Stomach smooth muscle (tissue), 2 donors: ENCODE measurements around the gene ANKFN1.

ENCODE experiments used
- H3K27ac ChIP-seq: one replicate; pipeline ENCODE4 v1.7.0; 2013; ENCODE audit warnings: mild to moderate bottlenecking, low read length, inconsistent platforms
- H3K27me3 ChIP-seq, 2 donors: one replicate each; pipeline ENCODE4 v1.7.0; 2013; ENCODE audit warnings: low read length in 2 of 2; ENCODE audit not compliant: insufficient read depth in 2 of 2, control insufficient read depth in 1 of 2
- H3K36me3 ChIP-seq, 2 donors: one replicate each; pipeline ENCODE4 v1.7.0; 2013; ENCODE audit warnings: low read length in 2 of 2; ENCODE audit not compliant: control insufficient read depth in 2 of 2, insufficient read depth in 2 of 2
- H3K4me1 ChIP-seq: one replicate; pipeline ENCODE4 v1.7.0; 2013; ENCODE audit warnings: low read length; ENCODE audit not compliant: control insufficient read depth, insufficient read depth
- H3K4me3 ChIP-seq, 2 donors: one replicate each; pipeline ENCODE4 v1.7.0; 2013; ENCODE audit warnings: low read length in 2 of 2
- H3K9ac ChIP-seq, 2 donors: one replicate each; pipeline ENCODE4 v1.7.0; 2013; ENCODE audit warnings: low read length in 2 of 2, mild to moderate bottlenecking in 1 of 2
- H3K9me3 ChIP-seq, 2 donors: one replicate each; pipeline ENCODE4 v1.7.0; 2013; ENCODE audit warnings: low read length in 2 of 2; ENCODE audit not compliant: control insufficient read depth in 2 of 2
- donor health status: healthy.
- donor health status: Pancreatic carcinoma.

The ANKFN1 gene

GRCh38 chr17:56169621-56170020 lies 16.3 kb downstream of the ANKFN1 start:
- no peaks in the 10 kb centered on the region for H3K36me3 ChIP-seq
- H3K4me1 ChIP-seq = peaks cover 30% of the 10 kb centered on the region
- no peak overlapping the region for H3K9ac ChIP-seq
- H3K27ac ChIP-seq = no peak overlapping the region
- H3K27me3 ChIP-seq = no peaks in the 10 kb centered on the region
- H3K9me3 ChIP-seq = no peaks in the 10 kb centered on the region
- H3K4me3 ChIP-seq = no peak overlapping the region

GRCh38 chr17:56171186-56171959 lies 18.1 kb downstream of the ANKFN1 start:
- no peaks in the 10 kb centered on the region for H3K9me3 ChIP-seq
- no peaks in the 10 kb centered on the region for H3K36me3 ChIP-seq
- peaks cover 38% of the 10 kb centered on the region for H3K4me1 ChIP-seq
- H3K27ac ChIP-seq = peak overlapping the region; percentile 46
- no peak overlapping the region for H3K9ac ChIP-seq
- H3K4me3 ChIP-seq = no peak overlapping the region
- no peaks in the 10 kb centered on the region for H3K27me3 ChIP-seq

GRCh38 chr17:56172517-56172982 lies 19.3 kb downstream of the ANKFN1 start:
- H3K36me3 ChIP-seq = no peaks in the 10 kb centered on the region
- no peaks in the 10 kb centered on the region for H3K9me3 ChIP-seq
- H3K4me3 ChIP-seq = no peak overlapping the region
- H3K27me3 ChIP-seq = no peaks in the 10 kb centered on the region
- no peak overlapping the region for H3K9ac ChIP-seq
- H3K4me1 ChIP-seq = peaks cover 41% of the 10 kb centered on the region
- H3K27ac ChIP-seq = peak overlapping the region; percentile 46

- H3K9ac ChIP-seq = no peak overlapping the region
- no peak overlapping the region for H3K4me3 ChIP-seq
- peaks cover 41% of the 10 kb centered on the region for H3K4me1 ChIP-seq
- H3K27ac ChIP-seq = peak overlapping the region; percentile 46
- no peaks in the 10 kb centered on the region for H3K27me3 ChIP-seq
- H3K9me3 ChIP-seq = no peaks in the 10 kb centered on the region
- no peaks in the 10 kb centered on the region for H3K36me3 ChIP-seq
Measured at GRCh38 chr17:56173026-56173425, 19.8 kb downstream of the ANKFN1 start.

- no peaks in the 10 kb centered on the region for H3K9me3 ChIP-seq
- H3K27ac ChIP-seq = no peak overlapping the region
- H3K9ac ChIP-seq = no peak overlapping the region
- no peak overlapping the region for H3K4me3 ChIP-seq
- peaks cover 41% of the 10 kb centered on the region for H3K4me1 ChIP-seq
- H3K36me3 ChIP-seq = no peaks in the 10 kb centered on the region
- H3K27me3 ChIP-seq = no peaks in the 10 kb centered on the region
Measured at GRCh38 chr17:56173958-56174835, 20.9 kb downstream of the ANKFN1 start.

- Histone ChIP-seq H3K9me3 (no peaks in the 10 kb centered on the region), H3K4me3 (peak overlapping the region in 1 of 2 donors; percentile 17), H3K9ac (no peak overlapping the region), H3K36me3 (no peaks in the 10 kb centered on the region), H3K4me1 (peaks cover 36% of the 10 kb centered on the region), H3K27ac (no peak overlapping the region), H3K27me3 (no peaks in the 10 kb centered on the region)
Measured at GRCh38 chr17:56175299-56175955, 22.2 kb downstream of the ANKFN1 start.

- no peak overlapping the region for H3K4me3 ChIP-seq
- no peak overlapping the region for H3K27ac ChIP-seq
- no peaks in the 10 kb centered on the region for H3K27me3 ChIP-seq
- no peak overlapping the region for H3K9ac ChIP-seq
- no peaks in the 10 kb centered on the region for H3K36me3 ChIP-seq
- H3K4me1 ChIP-seq = peaks cover 35% of the 10 kb centered on the region
- H3K9me3 ChIP-seq = no peaks in the 10 kb centered on the region
Measured at GRCh38 chr17:56176091-56176490, 22.8 kb downstream of the ANKFN1 start.

- Histone ChIP-seq H3K4me3 (no peak overlapping the region), H3K27me3 (no peaks in the 10 kb centered on the region), H3K9me3 (no peaks in the 10 kb centered on the region), H3K36me3 (no peaks in the 10 kb centered on the region), H3K9ac (no peak overlapping the region), H3K4me1 (peaks cover 28% of the 10 kb centered on the region), H3K27ac (no peak overlapping the region)
Measured at GRCh38 chr17:56177361-56177760, 24.1 kb downstream of the ANKFN1 start.

GRCh38 chr17:56178203-56178602 lies 24.9 kb downstream of the ANKFN1 start:
- Histone ChIP-seq H3K4me1 (peaks cover 22% of the 10 kb centered on the region), H3K27me3 (no peaks in the 10 kb centered on the region), H3K9me3 (no peaks in the 10 kb centered on the region), H3K9ac (no peak overlapping the region), H3K27ac (no peak overlapping the region), H3K36me3 (no peaks in the 10 kb centered on the region), H3K4me3 (no peak overlapping the region)

- no peaks in the 10 kb centered on the region for H3K9me3 ChIP-seq
- no peaks in the 10 kb centered on the region for H3K36me3 ChIP-seq
- H3K27me3 ChIP-seq = no peaks in the 10 kb centered on the region
- H3K4me3 ChIP-seq = no peak overlapping the region
- no peak overlapping the region for H3K9ac ChIP-seq
- H3K27ac ChIP-seq = no peak overlapping the region
- no peaks in the 10 kb centered on the region for H3K4me1 ChIP-seq
Measured at GRCh38 chr17:56182081-56182480, 28.8 kb downstream of the ANKFN1 start.
